ENCODE results near the gene LRG1. TPM values are rescaled to one million over a fixed set of nuclear protein-coding genes. Genes with fewer than 3 reads are reported as not detected.
A peak's percentile ranks its signal among the peaks of the same experiment; 100 is the strongest.

The LRG1 gene
- total and polyA plus RNA-seq, 2 of the 13 experiments (the other 11 are each of a cell fraction or from before 2014, with no cell fraction given) = 12.0 to 39.3 TPM

DNA sequence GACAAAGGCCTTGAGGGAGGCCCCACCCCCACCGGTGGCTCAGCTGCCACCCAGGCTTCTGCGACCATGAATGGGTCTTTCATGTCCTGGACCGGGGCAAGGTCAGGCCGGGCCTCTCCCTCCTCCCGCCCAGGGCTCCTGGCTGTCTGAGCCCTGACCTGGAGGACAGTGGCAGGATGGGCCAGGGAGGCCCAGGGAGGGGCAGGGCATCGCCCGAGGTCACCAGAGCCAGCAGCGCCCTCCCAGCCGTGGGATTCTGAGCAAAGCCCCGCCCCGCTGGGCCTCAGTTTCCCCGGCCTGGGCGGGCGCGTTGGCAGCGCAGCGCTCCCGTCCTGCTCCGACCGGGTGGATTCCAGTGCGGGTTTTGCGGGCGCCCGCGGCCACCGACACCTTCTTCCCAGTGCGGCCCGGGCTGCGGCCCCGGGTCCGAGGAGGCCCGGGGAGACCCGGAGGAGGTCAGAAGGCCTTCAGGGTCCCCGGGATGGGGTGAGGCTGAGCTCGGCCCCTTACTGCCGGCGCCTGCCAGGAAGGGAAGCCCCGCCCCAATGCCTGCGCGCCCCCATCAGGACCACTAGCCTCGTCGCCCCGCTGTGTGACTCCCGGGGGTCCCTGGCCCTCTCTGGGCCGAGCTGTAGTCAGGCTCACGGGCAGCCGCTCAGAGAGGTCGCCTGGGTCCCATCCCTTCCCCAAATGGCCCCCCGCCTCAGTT is 44.3 kb upstream of the LRG1 start (continued):
- TF ChIP-seq, protein P1, sequence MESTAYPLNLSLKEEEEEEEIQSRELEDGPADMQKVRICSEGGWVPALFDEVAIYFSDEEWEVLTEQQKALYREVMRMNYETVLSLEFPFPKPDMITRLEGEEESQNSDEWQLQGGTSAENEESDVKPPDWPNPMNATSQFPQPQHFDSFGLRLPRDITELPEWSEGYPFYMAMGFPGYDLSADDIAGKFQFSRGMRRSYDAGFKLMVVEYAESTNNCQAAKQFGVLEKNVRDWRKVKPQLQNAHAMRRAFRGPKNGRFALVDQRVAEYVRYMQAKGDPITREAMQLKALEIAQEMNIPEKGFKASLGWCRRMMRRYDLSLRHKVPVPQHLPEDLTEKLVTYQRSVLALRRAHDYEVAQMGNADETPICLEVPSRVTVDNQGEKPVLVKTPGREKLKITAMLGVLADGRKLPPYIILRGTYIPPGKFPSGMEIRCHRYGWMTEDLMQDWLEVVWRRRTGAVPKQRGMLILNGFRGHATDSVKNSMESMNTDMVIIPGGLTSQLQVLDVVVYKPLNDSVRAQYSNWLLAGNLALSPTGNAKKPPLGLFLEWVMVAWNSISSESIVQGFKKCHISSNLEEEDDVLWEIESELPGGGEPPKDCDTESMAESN (CRISPR knock-in tag; conservative IDR thresholded peaks at IDR 0.05) = no peak; the same call in 1 of the 2 replicates
- peak; percentile 47; the same call in 1 of the 2 replicates for TF ChIP-seq WIZ (CRISPR knock-in tag; IDR thresholded peaks at IDR 0.05)
- TF ChIP-seq KAT2B (IDR thresholded peaks at IDR 0.05; ENCODE audit: borderline replicate concordance, low read depth, low read length) = no peak
- peak; percentile 67; the same call in 1 of the 2 replicates for TF ChIP-seq ZBTB42 (CRISPR knock-in tag; IDR thresholded peaks at IDR 0.05)
- peak; percentile 81 for TF ChIP-seq GATAD2A (CRISPR knock-in tag; IDR thresholded peaks at IDR 0.05)
- TF ChIP-seq ZNF207 (IDR thresholded peaks at IDR 0.05; ENCODE audit: borderline replicate concordance) = no peak
- TF ChIP-seq CEBPG (CRISPR knock-in tag; IDR thresholded peaks at IDR 0.05) = peak; percentile 11; the same call in 1 of the 2 replicates
- TF ChIP-seq ZSCAN12 (CRISPR knock-in tag; IDR thresholded peaks at IDR 0.05) = peak; percentile 79; the same call in 1 of the 2 replicates
- TF ChIP-seq, protein P2, sequence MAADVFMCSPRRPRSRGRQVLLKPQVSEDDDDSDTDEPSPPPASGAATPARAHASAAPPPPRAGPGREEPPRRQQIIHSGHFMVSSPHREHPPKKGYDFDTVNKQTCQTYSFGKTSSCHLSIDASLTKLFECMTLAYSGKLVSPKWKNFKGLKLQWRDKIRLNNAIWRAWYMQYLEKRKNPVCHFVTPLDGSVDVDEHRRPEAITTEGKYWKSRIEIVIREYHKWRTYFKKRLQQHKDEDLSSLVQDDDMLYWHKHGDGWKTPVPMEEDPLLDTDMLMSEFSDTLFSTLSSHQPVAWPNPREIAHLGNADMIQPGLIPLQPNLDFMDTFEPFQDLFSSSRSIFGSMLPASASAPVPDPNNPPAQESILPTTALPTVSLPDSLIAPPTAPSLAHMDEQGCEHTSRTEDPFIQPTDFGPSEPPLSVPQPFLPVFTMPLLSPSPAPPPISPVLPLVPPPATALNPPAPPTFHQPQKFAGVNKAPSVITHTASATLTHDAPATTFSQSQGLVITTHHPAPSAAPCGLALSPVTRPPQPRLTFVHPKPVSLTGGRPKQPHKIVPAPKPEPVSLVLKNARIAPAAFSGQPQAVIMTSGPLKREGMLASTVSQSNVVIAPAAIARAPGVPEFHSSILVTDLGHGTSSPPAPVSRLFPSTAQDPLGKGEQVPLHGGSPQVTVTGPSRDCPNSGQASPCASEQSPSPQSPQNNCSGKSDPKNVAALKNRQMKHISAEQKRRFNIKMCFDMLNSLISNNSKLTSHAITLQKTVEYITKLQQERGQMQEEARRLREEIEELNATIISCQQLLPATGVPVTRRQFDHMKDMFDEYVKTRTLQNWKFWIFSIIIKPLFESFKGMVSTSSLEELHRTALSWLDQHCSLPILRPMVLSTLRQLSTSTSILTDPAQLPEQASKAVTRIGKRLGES (CRISPR knock-in tag; IDR thresholded peaks at IDR 0.05; ENCODE audit: borderline replicate concordance) = no peak
- TF ChIP-seq NR2C2 (CRISPR knock-in tag; IDR thresholded peaks at IDR 0.05; ENCODE audit: borderline replicate concordance) = peak; percentile 81
- TF ChIP-seq ZNF143 (CRISPR knock-in tag; IDR thresholded peaks at IDR 0.05) = peak; percentile 48
- 0 out of 2 replicates have a peak, but pooled peaks have one; percentile 31 for TF ChIP-seq ZNF775 (CRISPR knock-in tag; IDR thresholded peaks at IDR 0.05; ENCODE audit: borderline replicate concordance)
- TF ChIP-seq, protein P3, sequence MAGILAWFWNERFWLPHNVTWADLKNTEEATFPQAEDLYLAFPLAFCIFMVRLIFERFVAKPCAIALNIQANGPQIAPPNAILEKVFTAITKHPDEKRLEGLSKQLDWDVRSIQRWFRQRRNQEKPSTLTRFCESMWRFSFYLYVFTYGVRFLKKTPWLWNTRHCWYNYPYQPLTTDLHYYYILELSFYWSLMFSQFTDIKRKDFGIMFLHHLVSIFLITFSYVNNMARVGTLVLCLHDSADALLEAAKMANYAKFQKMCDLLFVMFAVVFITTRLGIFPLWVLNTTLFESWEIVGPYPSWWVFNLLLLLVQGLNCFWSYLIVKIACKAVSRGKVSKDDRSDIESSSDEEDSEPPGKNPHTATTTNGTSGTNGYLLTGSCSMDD (CRISPR knock-in tag; IDR thresholded peaks at IDR 0.05) = no peak
- peak; percentile 64 for TF ChIP-seq ZNF792 (CRISPR knock-in tag; IDR thresholded peaks at IDR 0.05)
- TF ChIP-seq ZNF607 (CRISPR knock-in tag; IDR thresholded peaks at IDR 0.05; ENCODE audit: borderline replicate concordance) = peak; percentile 89
- TF ChIP-seq MYC (CRISPR knock-in tag; IDR thresholded peaks at IDR 0.05; ENCODE audit: borderline replicate concordance) = peak; percentile 81
- TF ChIP-seq, protein P4, sequence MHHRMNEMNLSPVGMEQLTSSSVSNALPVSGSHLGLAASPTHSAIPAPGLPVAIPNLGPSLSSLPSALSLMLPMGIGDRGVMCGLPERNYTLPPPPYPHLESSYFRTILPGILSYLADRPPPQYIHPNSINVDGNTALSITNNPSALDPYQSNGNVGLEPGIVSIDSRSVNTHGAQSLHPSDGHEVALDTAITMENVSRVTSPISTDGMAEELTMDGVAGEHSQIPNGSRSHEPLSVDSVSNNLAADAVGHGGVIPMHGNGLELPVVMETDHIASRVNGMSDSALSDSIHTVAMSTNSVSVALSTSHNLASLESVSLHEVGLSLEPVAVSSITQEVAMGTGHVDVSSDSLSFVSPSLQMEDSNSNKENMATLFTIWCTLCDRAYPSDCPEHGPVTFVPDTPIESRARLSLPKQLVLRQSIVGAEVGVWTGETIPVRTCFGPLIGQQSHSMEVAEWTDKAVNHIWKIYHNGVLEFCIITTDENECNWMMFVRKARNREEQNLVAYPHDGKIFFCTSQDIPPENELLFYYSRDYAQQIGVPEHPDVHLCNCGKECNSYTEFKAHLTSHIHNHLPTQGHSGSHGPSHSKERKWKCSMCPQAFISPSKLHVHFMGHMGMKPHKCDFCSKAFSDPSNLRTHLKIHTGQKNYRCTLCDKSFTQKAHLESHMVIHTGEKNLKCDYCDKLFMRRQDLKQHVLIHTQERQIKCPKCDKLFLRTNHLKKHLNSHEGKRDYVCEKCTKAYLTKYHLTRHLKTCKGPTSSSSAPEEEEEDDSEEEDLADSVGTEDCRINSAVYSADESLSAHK (CRISPR knock-in tag; IDR thresholded peaks at IDR 0.05; ENCODE audit: borderline replicate concordance) = no peak
- peak; percentile 81; the same call in 1 of the 2 replicates for TF ChIP-seq KLF12 (CRISPR knock-in tag; IDR thresholded peaks at IDR 0.05; ENCODE audit: borderline replicate concordance)
- TF ChIP-seq YEATS4 (CRISPR knock-in tag; IDR thresholded peaks at IDR 0.05; ENCODE audit: borderline replicate concordance) = peak; percentile 70; the same call in 1 of the 2 replicates
- TF ChIP-seq FOXA3 (CRISPR knock-in tag; IDR thresholded peaks at IDR 0.05) = peak; percentile 73
- no peak for TF ChIP-seq ZNF382 (CRISPR knock-in tag; IDR thresholded peaks at IDR 0.05; ENCODE audit: borderline replicate concordance)
- TF ChIP-seq MBNL3 (CRISPR knock-in tag; conservative IDR thresholded peaks at IDR 0.05) = no peak
- TF ChIP-seq ZNF879 (CRISPR knock-in tag; IDR thresholded peaks at IDR 0.05) = no peak
